NB4 (cell line): Measurements from ENCODE around the gene COL26A1.
"Not testable (repeated sequence)": the region's sequence is repeated elsewhere in the genome, so short reads cannot be mapped to it uniquely, and the experiment has no call there.

Experiments
- DNase-seq: peaks from one replicate; pipeline ENCODE4 v3.0.0; 2010; ENCODE audit warnings: low read depth
- H3K4me3 ChIP-seq: one replicate; pipeline ENCODE4 v1.5.1; 2011; ENCODE audit warnings: mild to moderate bottlenecking, low read depth, low read length, moderate library complexity
- CTCF ChIP-seq: IDR thresholded peaks from one replicate; pipeline ENCODE4 v1.5.1; 2012; ENCODE audit warnings: low read depth, low read length
- MAX ChIP-seq: IDR thresholded peaks from 2 replicates; pipeline ENCODE4 v1.6.1; 2011; ENCODE audit warnings: low read depth, low read length
- MYC ChIP-seq: IDR thresholded peaks from 2 replicates; pipeline ENCODE4 v1.6.1; 2011; ENCODE audit warnings: low read depth, low read length
- POLR2A ChIP-seq: IDR thresholded peaks from 2 replicates; pipeline ENCODE4 v1.6.1; 2011; ENCODE audit warnings: mild to moderate bottlenecking; ENCODE audit not compliant: insufficient read length; ENCODE audit errors: extremely low read depth

COL26A1 gene

GRCh38 chr7:101501351-101501750, 138.7 kb downstream of the COL26A1 start:
- no peak overlapping the region for H3K4me3 ChIP-seq
- TF ChIP-seq MAX (no peak), MYC (no peak), CTCF (no peak), POLR2A (no peak)

GRCh38 chr7:101502466-101503098, 139.9 kb downstream of the COL26A1 start:
- no peak for DNase-seq
- no peak overlapping the region for H3K4me3 ChIP-seq
- no peak for TF ChIP-seq MYC
- no peak for TF ChIP-seq POLR2A

More at GRCh38 chr7:101501351-101501750, 138.7 kb downstream of the COL26A1 start:
- DNase-seq: no peak

- H3K4me3 ChIP-seq, DNase-seq: not testable (repeated sequence)
Observed at GRCh38 chr7:101505510-101505909, 142.8 kb downstream of the COL26A1 start.

GRCh38 chr7:101506531-101506930, 143.9 kb downstream of the COL26A1 start:
- no peak for DNase-seq
- no peak overlapping the region for H3K4me3 ChIP-seq
- no peak for TF ChIP-seq MYC
- TF ChIP-seq CTCF: no peak
- TF ChIP-seq POLR2A: no peak

GRCh38 chr7:101507327-101507726, 144.7 kb downstream of the COL26A1 start:
- DNase-seq: no peak
- TF ChIP-seq POLR2A (no peak), MYC (no peak), MAX (no peak), CTCF (no peak)
- no peak overlapping the region for H3K4me3 ChIP-seq

- DNase-seq: peak; percentile 83
- peak; percentile 54; the same call in 1 of the 2 replicates for TF ChIP-seq MYC
- peak; percentile 96 for TF ChIP-seq MAX
- TF ChIP-seq POLR2A: no peak
- peak; percentile 92 for TF ChIP-seq CTCF
- H3K4me3 ChIP-seq: no peak overlapping the region
Observed at GRCh38 chr7:101507791-101508252, 145.1 kb downstream of the COL26A1 start.

- DNase-seq: no peak
- no peak for TF ChIP-seq CTCF
- TF ChIP-seq POLR2A: no peak
- TF ChIP-seq MAX: no peak
- no peak for TF ChIP-seq MYC
- no peak overlapping the region for H3K4me3 ChIP-seq
Observed at GRCh38 chr7:101510297-101510696, 147.6 kb downstream of the COL26A1 start.
